B cell (primary cell): ENCODE results near the gene STK38L. TPM values are rescaled to one million over a fixed set of nuclear protein-coding genes. Genes with fewer than 3 reads are reported as not detected.

Experiments
- ATAC-seq: fragments of 200-7000 bp; cut with Tn5 transposase; one replicate; pipeline ENCODE4 v1.10.0; 2021; ENCODE audit warnings: low read depth, mild to moderate bottlenecking, moderate number of reproducible peaks, moderate library complexity
- CTCF ChIA-PET: fragments of 350-600 bp; sonication (Branson Sonifier 250); formaldehyde crosslinking; loops from one replicate; lab custom pipeline; 2021; ENCODE audit warnings: antibody characterized with exemption, inconsistent platforms; lab: Charles Lee
- POLR2A ChIA-PET: fragments of 350-600 bp; sonication (Branson Sonifier 250); formaldehyde crosslinking; loops from one replicate; lab custom pipeline; 2021; ENCODE audit warnings: antibody characterized with exemption; lab: Charles Lee
- DNase-seq: peaks from one replicate; pipeline ENCODE4 v3.0.0; 2013
- H2AFZ ChIP-seq: 2 replicates; pipeline ENCODE4 v1.6.1; 2012; ENCODE audit warnings: mild to moderate bottlenecking, low read depth, low read length; ENCODE audit not compliant: insufficient read depth, poor library complexity, severe bottlenecking
- H3K27ac ChIP-seq, 2 donors: 1 replicate in 1 of 2; 2 replicates in 1 of 2; pipeline ENCODE4 v1.5.1; 2012 to 2013; ENCODE audit warnings: low read length in 2 of 2, mild to moderate bottlenecking in 2 of 2, moderate library complexity in 1 of 2
- H3K27me3 ChIP-seq, 4 experiments: fragments of 200-600 bp in 1 of 4; sonication (generic) in 1 of 4; replicated peaks in 1 of 4; 1 replicate in 2 of 4; 2 replicates in 2 of 4; pipeline versions ENCODE4 v1.6.1 to v1.7.0; 2013 to 2016; ENCODE audit warnings: low read length in 3 of 4, mild to moderate bottlenecking in 2 of 4, mixed read lengths in 1 of 4, moderate library complexity in 1 of 4; ENCODE audit not compliant: insufficient read depth in 4 of 4, control insufficient read depth in 3 of 4; ENCODE audit errors: control extremely low read depth in 1 of 4
- H3K36me3 ChIP-seq, 2 experiments: replicated peaks in 1 of 2; 1 replicate in 1 of 2; 2 replicates in 1 of 2; pipeline versions ENCODE4 v1.6.1 to v1.7.1; 2013; ENCODE audit warnings: low read length in 1 of 2; ENCODE audit not compliant: insufficient read depth in 2 of 2, control insufficient read depth in 1 of 2; ENCODE audit errors: control extremely low read depth in 1 of 2, extremely low read depth in 1 of 2
- H3K4me1 ChIP-seq, 2 donors: fragments of 200-600 bp in 1 of 2; sonication (generic) in 1 of 2; 1 replicate in 1 of 2; 2 replicates in 1 of 2; pipeline versions ENCODE4 v1.5.1 to v1.6.1; 2013 to 2017; ENCODE audit warnings: low read length in 2 of 2; ENCODE audit not compliant: control insufficient read depth in 2 of 2, insufficient read depth in 2 of 2
- H3K4me2 ChIP-seq: replicated peaks from 2 replicates; pipeline ENCODE3; 2012; ENCODE audit warnings: mild to moderate bottlenecking, low read depth, low read length; ENCODE audit not compliant: poor library complexity, severe bottlenecking
- H3K4me3 ChIP-seq, 5 experiments: fragments of 200-600 bp in 1 of 5; sonication (generic) in 1 of 5; 1 replicate in 3 of 5; 2 replicates in 2 of 5; pipeline versions ENCODE4 v1.5.1 to v1.7.0; 2011 to 2016; ENCODE audit warnings: low read length in 4 of 5, mild to moderate bottlenecking in 4 of 5, low read depth in 2 of 5, control low read depth in 1 of 5, moderate library complexity in 1 of 5; ENCODE audit not compliant: insufficient read depth in 1 of 5; ENCODE audit errors: control extremely low read depth in 1 of 5, extremely low read depth in 1 of 5
- H3K79me2 ChIP-seq: fragments of 200-600 bp; sonication (generic); one replicate; pipeline ENCODE4 v1.6.0; 2016; ENCODE audit warnings: low read length; ENCODE audit not compliant: control insufficient read depth, insufficient read depth
- H3K9ac ChIP-seq: fragments of 200-600 bp; sonication (generic); 2 replicates; pipeline ENCODE4 v1.6.1; 2017; ENCODE audit warnings: mild to moderate bottlenecking, low read length, moderate library complexity
- H3K9me3 ChIP-seq, 3 donors: one replicate each; pipeline versions ENCODE4 v1.6.1 to v1.7.1; 2013; ENCODE audit warnings: low read length in 2 of 3; ENCODE audit not compliant: control insufficient read depth in 2 of 3, insufficient read depth in 1 of 3; ENCODE audit errors: control extremely low read depth in 1 of 3
- H4K20me1 ChIP-seq: 2 replicates; pipeline ENCODE4 v1.6.0; 2012; ENCODE audit warnings: mild to moderate bottlenecking, low read length; ENCODE audit not compliant: insufficient read depth, control insufficient read depth, poor library complexity, severe bottlenecking
- H3K27ac Mint-ChIP-seq: one replicate; pipeline ENCODE4 v1.8.0; 2021; ENCODE audit warnings: mixed read lengths
- H3K27me3 Mint-ChIP-seq: one replicate; pipeline ENCODE4 v1.8.0; 2021; ENCODE audit warnings: mixed read lengths
- H3K4me1 Mint-ChIP-seq: one replicate; pipeline ENCODE4 v1.8.0; 2021; ENCODE audit warnings: mixed read lengths
- H3K4me3 Mint-ChIP-seq: one replicate; pipeline ENCODE4 v1.8.0; 2021; ENCODE audit warnings: mixed read lengths
- H3K9me3 Mint-ChIP-seq: one replicate; pipeline ENCODE4 v1.8.0; 2022; ENCODE audit warnings: mixed read lengths; ENCODE audit not compliant: insufficient read depth
- EZH2 ChIP-seq: IDR thresholded peaks from 2 replicates; pipeline ENCODE4 v1.6.1; 2012; ENCODE audit warnings: borderline replicate concordance, low read depth, mild to moderate bottlenecking, moderate library complexity, low read length; ENCODE audit not compliant: insufficient read depth, poor library complexity, severe bottlenecking
- WGBS: methylation state at CpG from one replicate; pipeline ENCODE4 v1.1.5; 2013; ENCODE audit warnings: missing lambda C conversion rate; ENCODE audit not compliant: insufficient coverage; 5-methylcytosine and 5-hydroxymethylcytosine counted together
- intact Hi-C: fragments of 100-400 bp; cut with micrococcal nuclease; formaldehyde crosslinking; loops from one replicate; pipeline ENCODE4 v1.10.0; 2022
- polyA plus RNA-seq: library from polyadenylated mRNA; depleted of rRNA; stranded (reverse); fragments of >200 nt; gene quantifications from 2 replicates; pipeline ENCODE4 v1.2.3, GENCODE V29; 2012
- total RNA-seq, 2 donors: library from RNA; stranded (reverse); fragments of 120-200 nt in 1 of 2; gene quantifications; 1 replicate in 1 of 2; 2 replicates in 1 of 2; pipeline versions ENCODE4 v1.2.3 to v1.2.4, GENCODE V29; 2013 to 2022
- TF ChIP-seq, protein P1 (sequence below): fragments of 200-600 bp; IDR thresholded peaks from one replicate; pipeline ENCODE4 v1.8.0; 2022; ENCODE audit warnings: antibody characterized with exemption, mild to moderate bottlenecking

The STK38L gene
- total and polyA plus RNA-seq, 2 donors (not counting 1 experiment from before 2014, with no cell fraction given) = 5.5 to 21.2 TPM

DNA sequence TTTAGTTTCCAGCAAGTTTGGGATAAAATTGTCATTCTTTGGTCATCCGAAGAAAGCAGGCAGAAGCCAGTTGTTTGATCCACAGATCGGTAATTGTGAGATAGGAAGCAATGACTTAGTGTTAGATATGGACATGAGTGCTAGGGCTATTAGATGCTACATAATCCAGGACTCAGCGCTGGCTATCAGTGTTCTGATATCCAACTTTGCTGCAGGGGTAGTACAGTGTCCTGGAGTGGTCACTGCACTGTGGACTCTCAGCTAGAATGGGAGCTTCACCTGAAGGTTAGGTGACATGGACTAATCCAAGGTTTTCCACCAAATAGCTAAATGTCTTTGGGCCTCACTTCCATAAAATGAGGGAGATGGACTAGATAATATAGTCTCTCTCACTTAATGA, 39.9 kb downstream of the STK38L start:
- no peak overlapping the region for H3K4me3 ChIP-seq
- no peak overlapping the region for H3K4me3 Mint-ChIP-seq
- DNase-seq = no peak
- TF ChIP-seq, protein P1, sequence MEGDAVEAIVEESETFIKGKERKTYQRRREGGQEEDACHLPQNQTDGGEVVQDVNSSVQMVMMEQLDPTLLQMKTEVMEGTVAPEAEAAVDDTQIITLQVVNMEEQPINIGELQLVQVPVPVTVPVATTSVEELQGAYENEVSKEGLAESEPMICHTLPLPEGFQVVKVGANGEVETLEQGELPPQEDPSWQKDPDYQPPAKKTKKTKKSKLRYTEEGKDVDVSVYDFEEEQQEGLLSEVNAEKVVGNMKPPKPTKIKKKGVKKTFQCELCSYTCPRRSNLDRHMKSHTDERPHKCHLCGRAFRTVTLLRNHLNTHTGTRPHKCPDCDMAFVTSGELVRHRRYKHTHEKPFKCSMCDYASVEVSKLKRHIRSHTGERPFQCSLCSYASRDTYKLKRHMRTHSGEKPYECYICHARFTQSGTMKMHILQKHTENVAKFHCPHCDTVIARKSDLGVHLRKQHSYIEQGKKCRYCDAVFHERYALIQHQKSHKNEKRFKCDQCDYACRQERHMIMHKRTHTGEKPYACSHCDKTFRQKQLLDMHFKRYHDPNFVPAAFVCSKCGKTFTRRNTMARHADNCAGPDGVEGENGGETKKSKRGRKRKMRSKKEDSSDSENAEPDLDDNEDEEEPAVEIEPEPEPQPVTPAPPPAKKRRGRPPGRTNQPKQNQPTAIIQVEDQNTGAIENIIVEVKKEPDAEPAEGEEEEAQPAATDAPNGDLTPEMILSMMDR = no peak
- no peak for TF ChIP-seq EZH2
- POLR2A ChIA-PET = no interaction called here
- H3K27me3 Mint-ChIP-seq = no peaks in the 10 kb centered on the region
- H3K9ac ChIP-seq = no peak overlapping the region
- intact Hi-C loops = no loop called here
- peaks cover 11% of the 10 kb centered on the region for H3K4me1 Mint-ChIP-seq
- WGBS = 100% methylated on average over 2 of the region's 3 CpGs
- CTCF ChIA-PET = interaction anchor here (3.7 kb wide), 1 partner anchor 22 kb away, joined by 13 read pairs; no protein-coding TSS in a partner anchor
- H3K4me2 ChIP-seq = no peak overlapping the region
- no peaks in the 10 kb centered on the region for H3K9me3 ChIP-seq
- H3K27ac ChIP-seq = no peak overlapping the region
- no peaks in the 10 kb centered on the region for H4K20me1 ChIP-seq
- H3K27me3 ChIP-seq = no peaks in the 10 kb centered on the region
- no peaks in the 10 kb centered on the region for H3K4me1 ChIP-seq
- no peaks in the 10 kb centered on the region for H3K79me2 ChIP-seq
- H3K27ac Mint-ChIP-seq = no peak overlapping the region
- no peaks in the 10 kb centered on the region for H3K9me3 Mint-ChIP-seq
- H2AFZ ChIP-seq = no peak overlapping the region
- no peak for ATAC-seq
- peaks cover 0 to 2% of the 10 kb centered on the region in 2 experiments for H3K36me3 ChIP-seq

- no peak overlapping the region for H3K9ac ChIP-seq
- no peak overlapping the region for H3K27ac Mint-ChIP-seq
- H2AFZ ChIP-seq = no peak overlapping the region
- no peak for TF ChIP-seq EZH2
- TF ChIP-seq, protein P1 = no peak
- CTCF ChIA-PET = interaction anchor here (1.3 to 3.7 kb wide), 2 partner anchors 12 to 21 kb away, joined by 3 to 13 read pairs; no protein-coding TSS in a partner anchor
- intact Hi-C loops = no loop called here
- H3K27ac ChIP-seq = no peak overlapping the region
- H3K79me2 ChIP-seq = no peaks in the 10 kb centered on the region
- H3K27me3 Mint-ChIP-seq = no peaks in the 10 kb centered on the region
- peaks cover 17% of the 10 kb centered on the region for H3K4me1 Mint-ChIP-seq
- DNase-seq (no peak), ATAC-seq (no peak)
- no peak overlapping the region for H3K4me2 ChIP-seq
- WGBS = 89% methylated on average over 1 of the region's 2 CpGs
- no peak overlapping the region for H3K4me3 Mint-ChIP-seq
- H3K4me3 ChIP-seq = no peak overlapping the region
- POLR2A ChIA-PET = no interaction called here
- no peaks in the 10 kb centered on the region for H3K9me3 Mint-ChIP-seq
- H3K36me3 ChIP-seq = peaks cover 0 to 2% of the 10 kb centered on the region in 2 experiments
- H3K4me1 ChIP-seq = peaks cover 0 to 3% of the 10 kb centered on the region in 2 donors
- no peaks in the 10 kb centered on the region for H4K20me1 ChIP-seq
- H3K9me3 ChIP-seq = no peaks in the 10 kb centered on the region
- no peaks in the 10 kb centered on the region for H3K27me3 ChIP-seq
These were observed 40.7 kb downstream of the STK38L start for GRCh38 chr12:27284751-27285150.
